ENCODE measurements around the gene TNFRSF6B.
A peak's percentile ranks its signal among the peaks of the same experiment; 100 is the strongest.

TNFRSF6B gene

GRCh38 chr20:63691711-63692435 is 4.6 kb upstream of the TNFRSF6B start:
- no peak for TF ChIP-seq REST (IDR thresholded peaks at IDR 0.05; ENCODE audit: insufficient read depth in 1 of 2, low read depth in 2 of 2, low read length in 2 of 2)
- TF ChIP-seq POLR2AphosphoS5 (IDR thresholded peaks at IDR 0.05; ENCODE audit: low read depth, low read length) = no peak
- no peak for TF ChIP-seq SIN3A (IDR thresholded peaks at IDR 0.05; ENCODE audit: borderline replicate concordance, insufficient read depth, low read length)
- TF ChIP-seq TAF1 (IDR thresholded peaks at IDR 0.05; ENCODE audit: borderline replicate concordance, insufficient read depth, low read length) = no peak
- TF ChIP-seq FOXP2 (optimal IDR thresholded peaks at IDR 0.05; ENCODE audit: borderline replicate concordance, extremely low read depth, extremely low read length, insufficient read depth) = no peak

GRCh38 chr20:63692436-63693082 is 3.9 kb upstream of the TNFRSF6B start:
- TF ChIP-seq REST (IDR thresholded peaks at IDR 0.05; ENCODE audit: insufficient read depth in 1 of 2, low read depth in 2 of 2, low read length in 2 of 2) (no peak), TAF1 (IDR thresholded peaks at IDR 0.05; ENCODE audit: borderline replicate concordance, insufficient read depth, low read length) (no peak), POLR2AphosphoS5 (IDR thresholded peaks at IDR 0.05; ENCODE audit: low read depth, low read length) (peak; percentile 35; the same call in 1 of the 2 replicates)

GRCh38 chr20:63693083-63693732 is 3.2 kb upstream of the TNFRSF6B start:
- TF ChIP-seq FOXP2 (optimal IDR thresholded peaks at IDR 0.05; ENCODE audit: borderline replicate concordance, extremely low read depth, extremely low read length, insufficient read depth) = no peak

- TF ChIP-seq FOXP2 (optimal IDR thresholded peaks at IDR 0.05; ENCODE audit: borderline replicate concordance, extremely low read depth, extremely low read length, insufficient read depth) (no peak), REST (IDR thresholded peaks at IDR 0.05; ENCODE audit: insufficient read depth in 1 of 2, low read depth in 2 of 2, low read length in 2 of 2) (no peak), SIN3A (IDR thresholded peaks at IDR 0.05; ENCODE audit: borderline replicate concordance, insufficient read depth, low read length) (no peak), POLR2AphosphoS5 (IDR thresholded peaks at IDR 0.05; ENCODE audit: low read depth, low read length) (no peak), TAF1 (IDR thresholded peaks at IDR 0.05; ENCODE audit: borderline replicate concordance, insufficient read depth, low read length) (no peak)
These were observed 2.5 kb upstream of the TNFRSF6B start for GRCh38 chr20:63693733-63694583.

Data from PFSK-1 (cell line).